Superior temporal gyrus (tissue), 1 donor: Measurements from ENCODE around the gene TBC1D23.
"Not testable (repeated sequence)": the region's sequence is repeated elsewhere in the genome, so short reads cannot be mapped to it uniquely, and the experiment has no call there.

Experiments
- DNase-seq: peaks from one replicate; pipeline ENCODE4 v3.0.0-alpha.2; 2016; ENCODE audit errors: extremely low spot score

The TBC1D23 gene

DNA sequence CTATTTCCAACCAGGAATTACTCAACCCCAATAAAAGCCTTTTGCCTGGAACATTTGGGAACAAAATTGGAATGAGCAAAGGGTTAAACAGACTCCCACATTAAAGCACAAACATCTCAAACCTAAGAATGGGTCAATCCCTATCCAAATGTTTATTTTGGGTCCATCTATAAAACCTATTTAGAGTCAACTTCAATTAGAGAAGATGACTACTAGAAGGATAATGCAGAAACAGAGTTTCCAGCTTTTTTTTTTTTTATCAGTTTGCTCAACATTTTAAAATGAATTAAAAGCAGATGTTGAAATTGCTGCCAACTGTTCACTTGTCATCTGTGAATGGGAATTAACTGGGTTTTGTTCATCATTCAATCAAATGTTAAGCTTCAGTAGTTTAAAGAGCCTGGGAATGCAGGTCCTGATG is 4.1 kb upstream of the TBC1D23 start:
- DNase-seq, result no peak

DNA sequence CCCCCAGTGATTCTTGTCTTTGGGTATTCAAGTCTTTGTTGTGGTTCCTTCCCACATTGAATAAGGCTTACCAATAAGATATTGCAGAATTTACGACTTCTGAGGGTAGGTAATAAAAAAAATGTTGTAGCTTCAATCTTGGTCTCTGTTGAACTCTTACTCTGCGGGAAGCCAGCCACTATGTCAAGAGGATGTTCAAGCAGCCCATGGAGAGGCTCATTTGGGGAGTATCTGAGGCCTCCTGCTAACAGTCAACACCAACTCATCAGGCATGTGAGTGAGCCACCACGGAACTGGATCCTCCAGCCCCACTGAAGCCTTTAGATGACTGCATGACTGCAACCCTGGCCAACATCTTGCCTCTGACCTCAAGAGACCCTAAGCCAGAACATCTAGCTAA is 3.2 kb upstream of the TBC1D23 start:
- no peak for DNase-seq

DNA sequence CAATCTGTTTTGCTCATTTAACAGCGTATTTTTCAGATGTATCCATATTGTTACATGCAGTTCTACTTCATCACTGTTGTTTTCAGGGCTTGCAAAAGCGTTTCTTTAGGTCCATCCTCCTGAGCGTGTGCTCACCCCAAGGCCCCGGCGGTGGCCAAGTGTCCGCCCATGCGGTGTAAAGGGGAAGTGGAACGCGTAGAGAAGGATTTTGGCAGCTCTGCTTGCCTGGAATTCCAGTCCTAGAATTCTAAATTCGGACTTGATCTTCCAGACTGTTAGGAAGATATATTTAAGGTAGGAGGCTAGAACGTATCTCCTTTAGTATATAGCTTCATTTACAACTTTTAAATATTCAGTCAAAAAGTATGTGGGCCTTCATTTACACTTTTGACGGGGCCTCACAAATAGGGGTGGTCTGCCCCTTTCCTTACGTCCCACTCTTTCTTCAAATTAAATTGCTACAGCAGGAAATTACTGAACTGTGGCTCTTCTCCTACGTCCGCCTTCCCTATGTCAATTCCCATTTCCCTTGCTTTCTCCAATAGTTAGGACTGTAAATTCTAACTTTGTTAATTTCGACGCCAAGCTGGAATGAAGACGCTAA is 609 bp upstream of the TBC1D23 start:
- peak; percentile 48 for DNase-seq

DNA sequence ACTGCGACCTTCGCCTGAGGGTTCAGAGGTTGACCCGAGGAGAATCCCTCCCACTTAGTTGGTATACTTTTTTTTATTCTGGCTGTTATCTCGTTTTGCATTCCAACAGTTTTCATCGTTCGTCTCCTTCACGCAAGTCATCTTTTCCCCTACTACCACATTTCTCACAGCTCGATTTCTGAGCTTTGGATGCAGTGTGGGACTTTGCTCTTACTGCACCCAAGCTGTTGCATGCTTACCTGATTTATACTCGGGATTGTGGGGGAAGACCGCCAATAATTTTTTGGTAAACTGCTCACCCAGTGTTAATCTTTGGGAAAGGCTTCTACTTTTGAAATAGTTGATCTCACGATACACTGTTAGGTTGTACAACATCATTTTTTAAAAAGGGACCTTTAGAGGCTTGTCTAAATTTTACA is 702 bp downstream of the TBC1D23 start:
- DNase-seq, result no peak

GRCh38 chr3:100262925-100263324 is 2.1 kb downstream of the TBC1D23 start:
- DNase-seq, result not testable (repeated sequence)

DNA sequence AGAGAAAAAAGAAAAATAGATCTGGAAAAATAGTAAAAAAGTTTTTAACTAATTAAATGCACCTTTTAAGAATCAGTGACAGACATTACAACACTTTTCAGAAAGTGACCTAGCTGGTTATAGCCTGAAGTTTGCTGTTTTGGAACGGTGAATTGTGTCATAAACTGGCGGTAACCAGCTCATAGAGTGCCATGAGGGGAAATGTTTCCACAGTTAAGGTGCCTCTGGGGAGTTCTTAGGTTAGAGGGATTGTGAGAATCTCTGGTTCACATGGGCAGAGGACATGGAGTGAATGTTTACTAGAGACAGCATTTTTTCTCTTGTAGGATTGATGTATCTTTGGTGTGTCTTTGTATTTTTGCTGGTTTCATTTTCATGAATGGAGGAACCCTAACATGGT is 2.8 kb downstream of the TBC1D23 start:
- no peak for DNase-seq

GRCh38 chr3:100264242-100264641 is 3.5 kb downstream of the TBC1D23 start:
- DNase-seq, result no peak

GRCh38 chr3:100265016-100265415 is 4.2 kb downstream of the TBC1D23 start:
- DNase-seq, result no peak

GRCh38 chr3:100266531-100266930 is 5.7 kb downstream of the TBC1D23 start:
- no peak for DNase-seq

GRCh38 chr3:100268156-100268555 is 7.4 kb downstream of the TBC1D23 start:
- DNase-seq, result no peak

DNA sequence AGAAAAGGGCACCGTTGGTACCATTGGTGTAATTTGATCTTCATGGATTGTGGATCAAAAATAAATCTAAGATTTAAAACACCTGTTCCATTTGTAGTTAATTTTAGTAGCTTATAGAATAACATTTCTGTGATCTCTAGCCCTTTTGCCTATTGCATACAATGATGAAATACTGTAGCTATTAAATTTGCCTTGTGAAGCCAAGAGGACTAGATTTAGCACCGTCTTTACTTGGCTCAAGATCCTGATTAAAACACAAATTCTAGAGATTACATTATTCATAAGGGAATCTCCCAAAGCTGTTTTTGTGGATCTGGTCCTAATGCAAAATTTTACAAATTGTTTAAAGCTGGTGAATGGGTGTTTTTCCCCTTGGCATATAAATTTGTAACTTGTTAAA is 8.2 kb downstream of the TBC1D23 start:
- DNase-seq, result no peak

- no peak for DNase-seq
These were observed 8.8 kb downstream of the TBC1D23 start for GRCh38 chr3:100269410-100270214.

DNA sequence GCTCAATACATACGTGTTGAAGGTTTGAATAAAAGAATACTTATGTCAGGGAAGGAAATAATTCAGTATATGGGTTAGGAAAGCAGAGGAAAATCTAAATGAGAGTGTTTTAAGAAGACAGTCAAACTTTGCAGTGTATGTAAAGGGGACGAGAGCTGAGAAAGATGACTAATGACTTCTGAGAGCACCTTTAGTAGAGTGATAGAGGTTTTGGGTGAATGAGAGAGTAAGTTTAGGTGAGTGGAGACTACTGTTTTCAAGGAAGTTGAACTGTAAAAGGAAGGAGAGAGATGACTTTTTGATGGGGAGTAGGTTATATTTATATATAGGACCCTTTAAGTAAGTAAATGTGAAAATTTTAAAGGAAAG is 9.4 kb downstream of the TBC1D23 start:
- DNase-seq, result no peak

DNA sequence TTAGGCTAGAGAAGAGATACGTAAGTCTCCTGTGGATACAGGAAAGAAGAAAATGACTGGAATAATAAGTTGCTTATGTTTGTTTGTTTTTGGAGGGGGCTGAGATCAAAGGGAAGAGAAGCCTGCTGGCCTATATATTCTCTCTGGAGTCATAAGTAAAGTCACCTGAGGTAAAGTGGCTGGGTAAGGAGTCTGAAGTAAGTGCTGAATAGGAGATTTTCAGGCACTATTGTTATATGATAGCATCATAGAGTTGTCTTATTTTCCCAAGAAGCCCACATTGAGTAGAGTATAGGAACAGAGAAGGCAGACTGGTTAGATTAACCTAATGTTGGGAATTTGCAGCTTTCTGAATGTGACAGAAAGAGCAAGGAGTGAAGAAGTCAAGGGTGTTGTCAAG is 10.7 kb downstream of the TBC1D23 start:
- DNase-seq, result no peak

DNA sequence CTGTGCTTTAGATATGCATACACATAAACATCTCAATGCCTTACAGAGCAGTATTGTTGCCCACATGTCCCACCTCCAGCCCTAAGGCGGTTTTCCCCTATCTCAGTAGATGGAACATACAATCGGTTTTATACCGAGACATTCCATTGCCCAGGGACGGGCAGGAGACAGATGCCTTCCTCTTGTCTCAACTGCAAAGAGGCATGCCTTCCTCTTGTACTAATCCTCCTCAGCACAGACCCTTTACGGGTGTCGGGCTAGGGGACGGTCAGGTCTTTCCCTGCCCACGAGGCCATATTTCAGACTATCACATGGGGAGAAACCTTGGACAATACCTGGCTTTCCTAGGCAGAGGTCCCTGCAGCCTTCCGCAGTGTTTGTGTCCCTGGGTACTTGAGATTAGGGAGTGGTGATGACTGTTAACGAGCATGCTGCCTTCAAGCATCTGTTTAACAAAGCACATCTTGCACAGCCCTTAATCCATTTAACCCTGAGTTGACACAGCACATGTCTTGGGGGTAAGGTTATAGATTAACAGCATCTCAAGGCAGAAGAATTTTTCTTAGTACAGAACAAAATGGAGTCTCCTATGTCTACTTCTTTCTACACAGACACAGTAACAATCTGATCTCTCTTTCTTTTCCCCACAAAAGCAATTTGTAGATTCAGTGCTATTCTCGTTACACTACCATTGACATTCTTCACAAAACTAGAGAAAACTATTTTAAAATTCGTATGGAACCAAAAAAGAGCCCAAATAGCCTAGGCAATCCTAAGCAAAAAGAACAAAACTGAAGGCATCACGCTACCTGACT is 12.2 kb downstream of the TBC1D23 start:
- not testable (repeated sequence) for DNase-seq

- no peak for DNase-seq
These were observed 13.6 kb downstream of the TBC1D23 start for GRCh38 chr3:100274361-100274760.

DNA sequence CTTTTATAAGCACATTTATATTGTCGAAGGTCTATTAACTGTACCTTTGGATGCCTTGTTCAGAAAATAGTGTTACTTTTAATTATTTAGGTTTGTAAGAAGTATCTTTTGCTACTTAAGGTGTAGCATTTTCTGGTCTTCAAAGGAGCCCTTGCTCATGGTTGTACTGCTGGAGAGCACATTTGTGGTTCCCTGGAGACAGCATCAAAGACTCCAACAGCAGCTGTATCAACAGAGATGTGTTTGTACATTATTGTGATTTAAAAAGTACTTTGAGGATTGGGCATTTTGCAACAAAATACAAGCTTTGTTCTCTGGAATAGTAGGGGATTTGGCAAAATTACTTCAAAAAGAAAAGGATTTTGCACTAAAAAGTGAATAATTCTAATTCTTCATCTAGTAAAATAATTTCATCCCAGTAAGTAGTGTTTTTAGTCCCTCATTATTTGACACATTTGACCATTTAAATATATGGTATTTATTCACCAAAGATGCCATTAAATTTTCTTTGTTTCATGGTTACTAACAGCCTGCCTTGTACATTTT is 16.5 kb downstream of the TBC1D23 start:
- peak; percentile 42 for DNase-seq

GRCh38 chr3:100278910-100279309 is 18.1 kb downstream of the TBC1D23 start:
- no peak for DNase-seq

GRCh38 chr3:100288288-100288894 is 27.6 kb downstream of the TBC1D23 start:
- no peak for DNase-seq

DNA sequence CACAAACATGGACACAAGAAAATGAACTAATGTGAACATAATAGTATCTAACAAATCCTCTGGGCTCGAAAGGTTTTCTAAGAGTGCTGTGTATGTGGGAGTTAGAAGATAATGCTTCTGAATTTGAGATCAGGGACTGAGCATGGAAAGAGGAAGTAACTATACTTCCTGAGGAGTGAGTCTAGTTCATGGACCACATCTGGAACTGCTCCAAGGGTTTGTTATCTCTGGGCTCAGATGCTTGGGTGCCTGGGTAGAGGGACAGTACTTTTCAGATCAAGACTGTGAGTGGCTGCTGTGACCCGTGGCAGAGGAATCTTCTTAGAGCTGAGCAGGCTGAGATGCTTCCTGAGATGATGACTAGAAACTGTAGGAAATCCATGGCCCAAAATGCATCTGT is 28.5 kb downstream of the TBC1D23 start:
- no peak for DNase-seq

- no peak for DNase-seq
These were observed 34.3 kb downstream of the TBC1D23 start for GRCh38 chr3:100295089-100295488.

DNA sequence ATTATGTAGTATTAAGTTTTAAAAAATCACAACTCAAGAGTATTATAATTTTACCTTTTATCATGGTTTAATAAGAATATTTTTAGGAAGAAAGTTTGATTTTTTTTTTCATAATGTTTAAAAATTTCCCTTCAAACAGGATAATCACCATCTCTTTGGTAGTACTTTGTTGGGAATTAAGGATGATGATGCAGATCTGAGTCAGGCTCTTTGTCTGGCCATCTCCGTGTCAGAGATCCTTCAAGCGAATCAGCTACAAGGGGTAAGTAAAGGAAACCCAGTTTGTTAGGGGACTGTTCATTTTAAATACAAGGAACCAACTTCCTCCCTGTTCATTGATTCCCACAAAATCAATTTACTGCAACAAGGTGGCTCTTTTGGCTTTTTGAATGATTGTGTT is 37.0 kb downstream of the TBC1D23 start:
- DNase-seq, result no peak
